COLO668 (cell line): ENCODE measurements around the gene SNF8.

Experiments used
- DNase-seq: peaks from one replicate; lab custom pipeline; 2025; ENCODE audit not compliant: unreplicated experiment; lab: John Stamatoyannopoulos, UW

SNF8 gene

GRCh38 chr17:48930435-48930873 lies 14.2 kb downstream of the SNF8 start:
- no peak for DNase-seq

DNA sequence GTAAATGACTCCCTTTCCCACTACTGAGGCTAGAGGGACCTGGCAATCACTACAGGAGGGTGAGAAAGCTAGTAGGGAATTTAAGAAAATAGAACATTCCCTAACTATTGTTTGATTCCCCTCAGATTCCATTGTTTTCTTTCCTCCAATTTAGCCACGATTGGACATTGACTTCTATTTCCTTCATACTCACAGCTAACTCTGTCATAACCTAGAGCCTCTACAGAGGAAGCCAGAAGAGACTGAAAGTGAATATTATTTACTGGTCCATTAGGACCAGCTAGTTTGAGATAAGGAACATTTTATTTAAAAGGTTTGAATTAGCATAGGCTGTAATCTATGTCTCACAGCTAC lies 14.9 kb downstream of the SNF8 start:
- no peak for DNase-seq

DNA sequence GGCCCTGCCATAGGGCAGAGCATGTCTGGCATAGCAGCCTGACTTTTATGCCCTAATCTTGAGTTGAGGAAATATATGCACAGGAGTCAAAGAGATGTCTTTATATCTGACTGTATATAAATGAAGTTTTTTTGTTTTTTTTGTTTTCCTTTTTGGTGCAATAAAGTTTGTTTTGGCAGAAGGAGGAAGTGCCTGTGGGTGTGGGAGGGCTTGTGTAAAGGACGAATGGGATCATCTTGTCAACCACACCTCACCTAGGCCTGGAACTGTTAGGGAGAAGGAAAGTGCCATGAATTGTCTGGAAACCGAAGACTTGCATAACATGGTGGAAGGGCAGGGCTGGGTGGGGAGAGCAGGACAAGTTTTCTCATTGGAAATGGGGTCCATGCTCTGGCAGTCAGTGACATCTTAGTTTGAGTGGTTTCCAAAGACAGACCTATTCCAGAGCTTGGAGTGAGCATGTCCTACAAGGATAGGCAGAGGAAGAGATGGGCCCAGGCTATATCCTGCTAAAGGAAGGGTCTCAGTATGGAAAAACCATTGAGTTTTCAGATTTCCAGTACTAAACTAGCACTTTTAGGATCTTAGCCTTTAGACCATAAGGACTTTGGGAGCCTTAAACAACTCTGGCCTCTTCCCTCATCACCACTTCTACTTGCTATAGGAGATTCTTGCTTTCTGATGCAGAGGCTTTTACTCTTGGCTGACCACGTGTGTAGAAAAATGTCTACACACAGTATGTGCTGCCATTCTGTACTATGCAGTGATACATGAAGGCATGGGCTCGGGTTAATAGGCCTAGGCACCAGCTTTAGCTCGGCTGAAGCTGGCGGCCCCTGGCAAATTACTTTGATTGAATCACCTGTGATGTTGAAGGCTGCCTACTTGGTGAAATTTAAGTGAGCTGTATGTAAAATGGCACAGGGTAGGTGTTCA lies 15.5 kb downstream of the SNF8 start:
- no peak for DNase-seq

DNA sequence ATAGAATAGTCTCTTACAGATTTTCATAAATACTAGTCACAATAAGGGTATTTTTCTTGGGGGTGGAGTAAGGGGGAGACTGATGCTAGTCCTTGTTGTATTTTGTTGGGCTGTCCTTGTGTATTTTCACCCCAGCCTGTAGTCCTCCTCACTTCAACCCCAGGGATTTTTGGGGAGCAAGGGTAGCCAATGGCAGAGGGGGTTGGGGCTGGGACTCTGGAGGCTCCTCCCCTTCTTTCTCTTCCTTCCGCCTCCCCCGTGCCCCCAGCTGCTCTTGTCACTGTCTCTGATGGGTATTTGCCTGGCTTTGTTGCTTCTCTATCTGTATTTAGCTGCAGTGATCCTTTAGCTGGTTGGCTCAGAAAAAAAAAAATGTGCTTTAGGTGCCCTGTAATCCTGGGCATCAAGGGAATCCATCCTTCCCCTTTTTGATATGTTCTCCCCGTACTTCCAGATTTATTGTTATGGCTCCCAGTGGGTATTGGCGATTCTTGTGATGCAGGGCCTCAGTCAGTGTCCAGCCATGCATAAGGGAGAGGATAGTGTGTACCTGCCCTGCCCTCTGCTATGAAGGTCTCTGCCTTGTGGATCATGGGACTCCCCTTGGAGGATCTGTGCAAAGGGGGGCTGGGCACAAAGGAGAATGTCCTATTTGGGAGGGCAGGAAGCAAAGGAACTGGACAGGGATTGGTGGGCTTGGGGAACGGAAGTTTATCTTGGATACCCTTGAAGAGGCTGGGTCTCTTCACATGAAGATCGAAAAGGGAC lies 16.5 kb downstream of the SNF8 start:
- no peak for DNase-seq

- DNase-seq, result no peak
Measured at GRCh38 chr17:48925991-48926342, 18.7 kb downstream of the SNF8 start.

DNA sequence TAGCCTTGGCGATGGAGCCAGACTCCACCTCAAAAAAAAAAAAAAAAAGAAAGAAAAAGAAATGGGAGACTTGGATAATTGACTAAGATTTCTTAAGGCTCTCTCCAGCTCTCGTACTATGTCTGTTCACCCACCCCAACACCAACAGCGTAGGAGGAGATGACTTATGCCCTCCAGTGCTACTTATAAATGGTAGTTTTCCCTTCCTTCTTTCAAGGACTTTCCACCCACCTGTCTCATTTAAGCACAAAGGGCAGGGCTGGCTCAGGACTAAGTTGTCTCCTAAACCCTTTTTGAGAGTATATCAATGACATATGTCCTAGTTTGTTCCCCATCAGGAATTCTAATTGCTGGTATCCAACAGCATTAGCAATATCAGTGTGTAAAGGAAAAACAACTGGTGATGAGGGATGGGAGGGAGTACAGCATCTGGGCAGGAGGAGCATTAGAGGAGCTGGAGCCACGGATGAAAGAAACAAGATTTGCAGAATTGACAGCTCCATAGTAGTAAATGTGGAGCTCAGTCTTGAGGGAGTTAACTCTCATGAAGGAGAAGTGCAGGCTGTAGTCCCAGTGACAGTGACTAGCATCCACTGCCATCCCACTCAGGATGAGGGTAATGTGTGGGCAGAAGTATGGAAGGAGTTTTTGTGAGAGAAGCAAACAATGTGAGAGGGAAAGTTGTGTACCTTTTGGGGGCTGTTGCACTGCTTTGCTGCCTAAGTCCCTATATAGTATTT lies 19.2 kb downstream of the SNF8 start:
- no peak for DNase-seq

- DNase-seq, result no peak
Measured at GRCh38 chr17:48915459-48916282, 29.0 kb downstream of the SNF8 start.

GRCh38 chr17:48912476-48912875 lies 32.2 kb downstream of the SNF8 start:
- no peak for DNase-seq

DNA sequence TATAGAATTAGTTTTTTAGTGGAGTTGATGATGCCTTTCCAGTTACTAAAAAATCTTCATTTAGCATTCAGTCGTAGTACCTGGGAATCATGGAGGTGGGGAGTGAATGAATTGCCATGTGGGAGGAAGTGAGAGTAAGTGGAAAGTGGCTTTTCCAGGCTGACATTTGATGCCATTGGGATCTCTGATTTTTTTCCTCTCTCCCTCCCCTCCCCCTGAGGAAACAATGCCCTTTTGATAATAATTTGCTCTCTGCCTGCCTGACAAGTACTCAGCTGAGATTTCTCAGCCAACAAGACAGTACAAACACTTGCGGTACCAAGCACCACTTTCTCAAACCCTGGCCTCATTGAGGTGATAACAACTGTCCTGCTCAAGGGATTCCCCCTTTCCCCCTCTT lies 34.3 kb downstream of the SNF8 start:
- DNase-seq, result no peak

DNA sequence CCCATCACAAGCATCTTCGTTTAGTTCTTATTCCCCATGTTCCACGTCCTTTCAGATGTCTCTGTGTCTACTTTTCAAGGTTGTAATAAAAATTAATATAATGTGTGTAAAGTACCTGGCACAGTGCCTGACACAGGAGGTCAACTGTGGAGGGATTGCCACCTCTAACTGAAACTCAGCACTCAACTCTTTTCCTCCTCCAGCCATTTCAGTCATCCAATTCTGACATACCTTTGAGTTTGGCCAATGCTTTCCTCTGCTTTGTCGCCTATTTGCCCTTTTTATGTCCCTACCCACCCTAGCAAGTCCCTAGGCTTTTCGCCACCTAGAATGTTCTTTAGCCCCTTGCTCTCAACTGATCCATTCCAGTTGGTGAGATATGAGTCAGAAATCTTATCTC lies 34.9 kb downstream of the SNF8 start:
- no peak for DNase-seq

DNA sequence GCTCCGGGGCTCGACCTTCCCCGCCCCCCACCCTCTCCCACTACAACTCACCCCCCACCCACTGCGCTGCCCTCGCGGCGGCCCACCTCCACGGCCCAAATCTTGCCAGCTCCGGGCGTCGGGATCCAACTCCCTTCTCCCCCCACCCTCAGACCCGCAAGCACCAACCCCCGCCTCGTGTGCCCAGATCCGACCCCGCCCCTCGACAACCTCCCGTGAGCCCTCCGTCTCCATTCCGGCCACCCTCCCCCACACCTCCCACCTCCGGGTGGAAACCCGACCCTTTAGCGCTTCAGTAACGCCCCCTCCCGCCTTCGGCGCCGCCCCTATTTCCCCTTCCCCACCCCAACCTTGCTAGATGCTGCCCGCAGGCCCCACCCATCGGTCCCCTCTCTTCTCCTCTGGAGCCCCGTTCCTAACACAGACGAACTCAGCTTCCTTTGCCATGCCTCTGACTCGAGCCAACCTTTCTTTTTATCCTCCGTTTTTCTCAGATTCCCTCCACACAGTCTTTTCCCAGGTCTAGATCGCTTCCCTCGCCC lies 35.7 kb downstream of the SNF8 start:
- peak; percentile 70 for DNase-seq

DNA sequence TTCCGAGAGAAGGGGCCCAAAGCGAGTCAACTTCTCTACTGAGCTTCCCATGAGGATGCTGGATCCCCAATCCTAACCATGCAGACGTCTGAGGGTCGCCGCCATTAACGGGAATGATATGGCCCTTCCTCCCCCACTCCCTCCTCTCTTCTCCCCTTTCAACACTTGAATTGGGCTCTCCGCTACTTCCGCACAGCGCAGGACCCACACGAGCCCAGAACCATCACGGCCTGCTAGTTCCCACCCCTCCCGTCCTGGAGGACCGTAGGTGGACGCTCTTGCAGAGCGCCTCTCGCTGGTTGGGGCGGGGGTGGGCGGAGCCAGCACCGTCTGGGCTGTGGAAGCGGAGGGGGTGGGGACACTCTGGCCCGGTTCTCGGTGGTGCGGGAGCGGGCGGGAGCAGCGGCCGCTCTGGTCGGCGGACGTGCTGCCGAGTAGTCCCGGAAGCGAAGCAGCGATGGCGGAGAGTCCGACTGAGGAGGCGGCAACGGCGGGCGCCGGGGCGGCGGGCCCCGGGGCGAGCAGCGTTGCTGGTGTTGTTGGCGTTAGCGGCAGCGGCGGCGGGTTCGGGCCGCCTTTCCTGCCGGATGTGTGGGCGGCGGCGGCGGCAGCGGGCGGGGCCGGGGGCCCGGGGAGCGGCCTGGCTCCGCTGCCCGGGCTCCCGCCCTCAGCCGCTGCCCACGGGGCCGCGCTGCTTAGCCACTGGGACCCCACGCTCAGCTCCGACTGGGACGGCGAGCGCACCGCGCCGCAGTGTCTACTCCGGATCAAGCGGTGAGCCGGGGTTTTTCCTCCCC lies 36.4 kb downstream of the SNF8 start, which contains the start of gene UBE2Z:
UBE2Z (plus strand) TSS at position 361 of the 797 bp plus-strand sequence; CDS start at position 458, 97 bp downstream.
- peak; percentile 92 for DNase-seq

DNA sequence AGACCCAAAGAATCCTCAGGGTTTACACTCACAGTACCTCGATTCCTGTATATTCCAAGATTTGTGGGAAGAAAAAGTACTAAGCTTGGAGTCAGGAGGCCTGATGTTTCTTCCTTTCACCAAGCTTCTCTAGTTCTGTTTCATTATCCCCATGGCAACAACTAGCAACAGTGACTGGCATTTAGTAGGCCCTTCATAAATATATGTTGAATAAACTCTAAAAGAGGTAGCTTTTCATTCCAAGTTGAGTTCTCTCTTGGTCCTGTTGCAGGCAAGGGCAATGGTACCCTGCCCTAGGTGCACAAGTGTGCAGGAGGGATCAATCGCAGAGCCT lies 37.0 kb downstream of the SNF8 start:
- DNase-seq, result peak; percentile 19

GRCh38 chr17:48905987-48906515 lies 38.6 kb downstream of the SNF8 start:
- no peak for DNase-seq

DNA sequence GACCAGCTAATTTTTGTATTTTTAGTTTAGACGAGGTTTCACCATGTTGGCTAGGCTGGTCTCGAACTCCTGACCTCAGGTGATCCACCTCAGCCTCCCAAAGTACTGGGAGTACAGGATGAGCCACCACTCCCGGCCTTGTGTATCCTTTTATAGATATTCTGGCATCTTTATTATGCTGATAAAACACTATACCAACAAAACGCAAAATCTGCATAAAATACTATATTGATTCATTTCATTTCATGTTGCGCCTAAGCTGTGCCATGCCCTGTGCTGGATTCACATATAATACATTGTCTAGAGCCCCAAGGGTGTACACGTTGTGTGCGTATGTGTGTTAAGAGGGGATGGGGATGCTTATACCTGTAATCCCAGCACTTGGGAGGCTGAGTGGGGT lies 40.2 kb downstream of the SNF8 start:
- no peak for DNase-seq

- DNase-seq, result no peak
Measured at GRCh38 chr17:48903401-48903800, 41.2 kb downstream of the SNF8 start.

DNA sequence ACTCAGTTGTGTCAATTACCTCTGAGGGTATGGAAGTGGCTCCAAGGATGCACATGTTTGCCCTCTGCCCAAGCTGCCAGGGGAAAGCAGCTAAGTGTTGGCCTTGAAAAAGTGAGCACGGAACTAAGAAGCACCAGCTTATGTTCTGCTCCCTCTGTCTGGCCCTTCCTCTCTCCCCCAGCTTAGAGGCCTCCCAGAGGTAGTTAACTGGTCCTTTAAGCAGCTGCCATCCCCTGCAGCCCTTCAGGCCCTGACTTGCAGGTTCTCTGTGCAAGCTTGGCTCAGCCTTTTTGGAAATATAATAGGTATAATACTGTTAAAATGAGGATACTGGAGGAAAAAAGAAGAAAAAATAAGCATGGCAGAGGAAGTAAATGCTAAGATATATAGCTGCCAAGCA lies 43.4 kb downstream of the SNF8 start:
- no peak for DNase-seq

DNA sequence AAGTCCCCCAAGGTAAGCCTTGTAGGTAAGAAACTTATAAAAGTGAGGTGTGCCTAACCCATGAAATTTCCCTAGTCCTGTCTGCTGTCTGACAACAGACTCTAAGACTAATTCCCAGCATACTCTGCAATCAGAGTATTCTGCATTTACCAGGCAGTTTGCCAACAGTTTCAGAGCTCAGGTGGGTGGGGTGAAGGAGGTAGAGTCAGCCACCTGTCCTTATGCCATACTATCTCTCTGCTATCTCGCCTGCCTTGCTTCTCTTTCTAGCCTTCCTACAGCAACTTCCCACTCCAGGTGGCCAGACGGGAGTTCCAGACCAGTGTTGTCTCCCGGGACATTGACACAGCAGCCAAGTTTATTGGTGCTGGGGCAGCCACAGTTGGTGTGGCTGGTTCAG lies 49.8 kb downstream of the SNF8 start:
- DNase-seq, result no peak
